Activated T-cell treated with anti-CD3 and anti-CD28 coated beads for 1 hour (primary cell): ENCODE data around the gene AHRR.
"Not testable (repeated sequence)": the region's sequence is repeated elsewhere in the genome, so short reads cannot be mapped to it uniquely, and the experiment has no call there.

Experiments
- DNase-seq: peaks from one replicate; pipeline ENCODE4 v3.0.0-alpha.2; 2020; ENCODE audit warnings: low read depth

The AHRR gene

DNA sequence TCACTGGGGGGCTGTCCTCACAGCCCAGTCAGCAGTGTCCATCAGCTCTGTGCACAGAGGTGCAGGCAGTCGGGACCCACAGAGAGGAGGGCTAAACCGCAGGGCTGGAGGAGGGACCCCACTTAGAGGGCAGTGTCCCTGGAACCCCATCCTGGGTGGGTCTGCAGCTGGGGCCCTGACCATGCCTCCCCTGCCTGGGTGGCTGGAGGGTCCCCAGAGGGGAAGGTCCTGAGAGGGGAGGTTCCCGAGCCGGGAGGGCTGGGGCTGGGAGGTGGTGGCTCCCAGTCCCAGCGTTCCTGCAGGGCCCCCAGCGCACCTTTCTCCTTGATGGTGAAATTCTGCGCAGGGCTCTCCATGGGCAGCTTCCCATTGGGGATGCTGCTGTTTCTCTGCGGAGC is 154.2 kb downstream of the AHRR start:
- no peak for DNase-seq

- DNase-seq, result no peak
Observed at GRCh38 chr5:476102-476813, 154.7 kb downstream of the AHRR start.

DNA sequence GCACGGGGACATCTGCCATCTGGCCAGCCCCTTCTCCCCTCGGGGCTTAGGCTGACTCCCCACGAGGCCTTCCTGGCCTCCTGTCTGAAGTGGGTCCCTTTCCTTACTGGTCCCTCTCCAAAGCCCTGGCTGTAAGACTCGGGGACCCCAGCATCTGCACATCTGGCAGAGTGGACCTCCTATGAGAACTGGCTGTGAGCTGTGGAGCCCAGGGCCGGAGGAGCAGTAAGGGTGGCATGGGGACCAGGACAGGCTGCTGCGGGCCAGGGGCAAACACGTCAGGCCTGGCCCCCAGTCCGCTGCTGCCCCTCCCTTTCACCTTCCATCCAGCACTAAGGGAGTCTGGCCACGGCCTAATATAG is 155.3 kb downstream of the AHRR start:
- no peak for DNase-seq

- DNase-seq, result no peak
Observed at GRCh38 chr5:477247-477646, 155.7 kb downstream of the AHRR start.

DNA sequence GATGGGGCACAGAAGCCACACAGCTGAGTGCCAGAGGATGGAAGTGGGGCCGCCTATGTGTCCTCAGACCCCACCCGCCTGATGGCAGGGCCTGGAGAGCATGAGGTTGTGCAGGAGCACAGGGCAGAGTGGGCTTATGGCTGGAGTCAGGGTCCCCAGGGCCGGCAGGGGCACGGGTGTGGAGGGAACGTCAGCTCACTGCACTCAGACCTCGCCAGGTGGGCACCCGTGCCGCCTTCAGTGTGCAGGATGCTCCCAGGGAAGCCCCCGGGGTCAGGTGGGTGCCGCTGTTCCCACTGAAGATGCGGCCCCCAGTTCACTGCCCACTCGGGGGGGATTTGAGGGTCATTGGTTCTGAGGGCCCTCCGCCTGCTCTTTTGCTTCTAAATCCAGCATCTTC is 156.4 kb downstream of the AHRR start:
- no peak for DNase-seq

DNA sequence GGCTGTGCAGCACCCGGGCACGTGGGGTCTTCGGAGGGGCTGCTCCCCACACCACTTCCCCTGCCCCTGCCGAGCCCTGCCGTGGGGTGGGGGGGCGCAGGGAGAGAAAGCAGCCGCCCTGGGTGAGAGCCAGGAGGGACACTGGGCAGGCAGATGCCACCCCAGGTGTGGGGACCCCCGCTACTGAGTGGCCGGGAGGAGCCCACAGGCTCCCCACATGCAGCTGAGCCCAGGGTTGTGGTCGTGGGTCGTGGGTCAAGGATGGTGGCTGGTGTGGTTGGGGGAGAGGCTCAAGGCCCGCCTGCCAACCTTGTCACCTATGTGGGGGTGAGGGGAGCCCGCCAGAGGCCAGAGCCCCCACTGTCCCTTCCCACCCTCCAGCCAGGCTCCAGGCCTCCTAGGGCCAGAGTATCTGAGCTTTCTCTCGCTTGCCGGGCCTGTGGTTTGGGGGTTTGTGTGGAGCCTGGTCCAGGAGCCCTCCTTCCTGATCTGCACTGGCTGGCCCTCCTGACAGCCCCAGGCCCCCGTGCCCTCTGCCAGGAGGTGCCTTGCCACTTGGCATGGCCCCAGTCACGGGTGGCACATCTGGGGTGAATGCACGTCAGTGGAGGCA is 157.0 kb downstream of the AHRR start:
- no peak for DNase-seq

DNA sequence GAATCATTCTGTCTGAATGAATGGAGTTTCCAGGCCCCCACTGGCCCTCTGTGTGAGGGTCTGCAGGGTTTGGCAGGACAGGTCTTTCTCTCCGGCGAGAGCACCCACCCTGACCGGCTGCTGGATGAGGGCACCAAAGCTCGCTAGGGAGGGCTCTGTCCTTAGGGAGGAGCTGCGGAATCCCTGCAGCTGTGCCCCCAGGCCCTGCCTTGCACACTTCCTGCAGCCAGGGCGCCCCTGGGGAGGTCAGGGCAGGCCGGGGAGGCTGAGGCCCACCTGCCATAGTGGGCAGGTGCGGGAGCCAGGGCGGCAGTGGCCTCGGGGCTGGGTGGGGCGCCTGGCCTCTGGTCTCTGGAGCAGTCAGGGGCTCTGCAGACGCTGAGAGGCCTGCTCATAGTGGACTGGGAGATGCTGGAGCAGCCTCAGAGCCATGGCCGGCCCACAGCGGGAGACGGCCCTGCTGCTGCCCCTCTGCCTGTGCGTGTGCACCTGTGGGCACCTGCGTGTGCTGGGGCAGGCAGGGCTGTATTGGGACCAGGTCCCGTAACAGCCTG is 157.5 kb downstream of the AHRR start:
- no peak for DNase-seq

DNA sequence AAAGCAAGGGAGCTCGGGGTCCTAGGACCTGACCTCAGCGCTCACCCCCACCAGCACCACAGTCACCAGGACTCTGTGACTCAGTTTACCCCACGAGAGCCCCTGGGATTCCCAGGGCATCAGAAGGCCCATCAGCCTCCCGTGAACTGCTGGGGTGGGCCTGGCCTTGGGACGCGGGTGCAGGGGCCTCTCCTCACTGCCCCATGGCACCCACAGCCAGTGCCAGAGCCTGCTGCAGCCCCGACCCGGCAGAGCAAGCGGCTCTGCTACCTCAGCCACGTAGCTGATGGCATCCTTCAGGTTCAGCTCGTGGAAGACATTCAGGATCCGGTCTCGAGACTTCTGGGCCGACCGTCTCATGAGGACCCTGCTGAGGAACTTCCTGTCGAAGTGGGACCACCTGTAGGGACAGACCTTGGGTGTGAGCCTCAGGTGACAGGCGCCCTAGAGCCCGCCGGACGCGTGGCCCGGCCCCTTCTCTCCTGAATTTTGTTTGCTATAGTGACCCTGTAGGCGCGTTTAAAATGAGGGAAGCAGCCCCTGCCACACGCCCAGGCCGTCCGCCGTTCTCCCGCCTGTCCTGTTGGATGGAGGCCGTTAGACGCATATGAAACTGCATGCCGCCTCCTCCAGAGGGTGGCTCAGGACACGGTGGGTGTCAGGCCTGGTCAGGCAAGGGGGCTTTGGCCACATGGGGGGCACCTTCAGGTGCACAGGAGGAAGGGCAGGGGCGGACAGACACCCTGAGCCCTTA is 158.2 kb downstream of the AHRR start:
- no peak for DNase-seq

GRCh38 chr5:481347-481746 is 159.8 kb downstream of the AHRR start:
- no peak for DNase-seq

GRCh38 chr5:482021-482420 is 160.5 kb downstream of the AHRR start:
- DNase-seq, result no peak

GRCh38 chr5:482506-482905 is 161.0 kb downstream of the AHRR start:
- DNase-seq, result no peak

DNA sequence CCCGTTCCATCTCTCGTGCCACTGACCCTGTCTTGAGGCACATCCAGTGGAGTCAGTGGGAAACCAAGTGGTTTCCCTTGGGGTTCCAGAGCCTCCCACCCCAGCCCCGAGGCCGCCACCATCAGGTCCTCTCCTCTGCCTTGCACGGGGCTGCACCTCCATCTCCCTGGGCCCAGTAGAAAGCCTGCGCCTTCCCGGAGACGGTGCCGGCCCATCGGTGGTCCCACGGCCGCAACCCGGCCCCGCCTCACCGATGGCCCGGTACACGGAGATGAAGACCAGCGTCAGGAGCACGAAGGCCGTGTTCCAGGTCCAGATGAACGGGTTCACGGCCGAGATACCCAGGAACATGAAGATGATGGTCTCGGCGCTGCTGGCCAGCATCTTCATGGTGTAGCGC is 161.5 kb downstream of the AHRR start:
- no peak for DNase-seq

DNA sequence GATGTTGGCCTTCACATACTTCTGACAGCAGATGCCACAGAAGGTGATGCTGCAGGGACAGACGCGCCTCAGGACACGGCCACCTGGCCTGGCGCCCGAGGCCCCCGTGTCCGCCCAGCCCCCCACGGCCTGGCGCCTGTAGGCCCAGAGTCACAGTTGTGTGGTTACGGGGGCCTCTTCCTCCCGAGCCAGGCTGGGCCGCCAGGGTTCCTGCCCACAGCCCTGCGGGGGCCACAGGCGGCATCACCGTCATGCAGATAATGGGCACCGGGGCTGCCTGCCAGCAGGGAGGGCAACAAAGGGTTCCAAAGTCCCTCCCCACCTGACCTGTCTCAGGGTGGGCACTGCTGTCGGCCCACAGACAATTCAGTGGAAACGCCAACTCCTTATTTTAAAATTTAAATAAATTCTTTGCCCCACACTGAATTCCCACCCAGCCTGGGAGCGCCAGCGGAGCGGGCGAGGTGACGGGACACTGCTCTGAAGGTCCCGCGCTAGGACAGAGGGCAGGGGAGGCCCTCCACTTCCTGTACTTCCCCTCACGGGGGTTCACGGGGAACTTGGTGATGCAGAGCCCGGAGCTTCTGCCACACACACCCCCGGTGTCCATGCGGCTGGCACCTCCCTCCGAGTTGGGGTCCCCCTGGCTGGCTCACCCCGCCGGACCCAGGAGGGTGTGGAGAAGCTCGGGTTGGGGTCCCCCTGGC is 162.1 kb downstream of the AHRR start:
- DNase-seq, result no peak

- DNase-seq, result no peak
Observed at GRCh38 chr5:484556-484955, 163.0 kb downstream of the AHRR start.

GRCh38 chr5:485113-485945 is 163.8 kb downstream of the AHRR start:
- DNase-seq, result no peak

DNA sequence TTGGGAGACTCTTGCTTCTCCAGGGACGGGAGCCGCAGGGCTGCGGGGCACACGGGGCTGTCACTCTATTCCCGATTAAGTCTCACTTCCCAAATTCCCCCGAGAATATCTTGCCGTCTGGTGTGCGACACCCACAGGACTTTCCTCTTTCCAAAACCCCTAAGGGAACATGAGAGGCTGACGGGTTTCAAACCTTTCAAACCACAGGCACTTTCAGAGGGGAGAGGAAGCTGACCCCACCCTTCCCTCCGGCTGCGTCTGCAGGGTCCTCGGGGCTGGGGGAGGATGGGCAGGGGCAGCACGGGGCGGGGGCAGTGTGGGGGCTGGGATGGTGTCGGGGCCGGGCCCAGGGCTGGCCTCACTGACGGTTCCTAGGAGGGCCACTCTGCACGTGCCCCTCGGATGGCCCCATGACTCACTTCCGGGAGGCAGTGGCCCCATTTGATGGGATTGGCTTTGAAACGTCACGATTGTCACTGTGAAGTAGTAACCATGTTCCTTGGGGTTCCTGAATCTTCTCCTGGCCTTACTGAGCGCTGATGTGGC is 164.5 kb downstream of the AHRR start:
- no peak for DNase-seq

DNA sequence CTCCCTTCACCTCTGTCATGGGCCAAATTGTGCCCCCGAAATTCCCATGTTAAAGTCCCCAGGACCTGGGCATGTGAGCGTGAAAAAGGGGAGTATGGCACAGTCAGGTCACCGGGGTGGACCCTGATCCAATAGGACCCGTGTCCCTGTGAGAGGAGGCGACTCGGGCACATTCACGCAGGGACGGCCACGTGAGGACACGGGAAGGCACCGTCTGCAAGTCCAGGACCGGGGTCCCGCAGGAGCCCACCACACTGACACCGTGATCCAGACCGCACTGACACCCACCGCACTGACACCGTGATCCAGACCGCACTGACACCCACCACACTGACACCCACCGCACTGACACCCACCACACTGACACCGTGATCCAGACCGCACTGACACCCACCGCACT is 165.1 kb downstream of the AHRR start:
- DNase-seq, result not testable (repeated sequence)
